ENCODE data around the gene CEP112. TPM values are rescaled to one million over a fixed set of nuclear protein-coding genes. Genes with fewer than 3 reads are reported as not detected.

Gene CEP112
- total and polyA plus RNA-seq, 2 of the 13 experiments (the other 11 are each of a cell fraction or from before 2014, with no cell fraction given): 1.2 to 3.4 TPM

DNA sequence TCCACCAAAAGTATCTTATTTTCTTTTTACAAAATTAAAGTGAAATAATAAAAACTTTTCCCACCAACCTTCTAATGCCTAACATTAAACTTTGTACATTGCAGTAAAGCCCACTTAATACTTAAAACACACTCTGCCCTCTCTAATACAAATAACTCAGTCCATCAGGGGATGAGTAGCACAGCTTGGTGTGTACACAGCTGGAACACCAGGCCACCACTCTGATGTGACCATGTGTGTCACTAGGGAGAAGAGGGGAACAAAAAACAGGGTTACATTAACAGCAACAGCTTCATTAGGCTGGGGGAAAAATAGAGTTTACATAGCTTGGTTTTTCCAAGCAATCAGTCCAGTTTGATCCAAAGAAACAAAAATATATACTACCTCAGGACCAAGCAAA is 295.0 kb downstream of the CEP112 start:
- DNase-seq (ENCODE audit: low spot score): no peak
- H3K4me1 ChIP-seq (ENCODE audit: insufficient read depth, low read length): no peaks in the 10 kb centered on the region
- POLR2A ChIA-PET: no interaction called here
- no peaks in the 10 kb centered on the region for H3K27me3 ChIP-seq (ENCODE audit: control insufficient read depth in 1 of 2, insufficient read depth in 2 of 2, low read length in 2 of 2)
- no peak overlapping the region for H3K4me2 ChIP-seq (ENCODE audit: low read depth, low read length)
- CTCF ChIA-PET (ENCODE audit: low intra/inter-chr PET ratio, low total read pairs): no interaction called here
- intact Hi-C loops (cut with micrococcal nuclease; ENCODE audit: unreplicated experiment) (no loop called here), in situ Hi-C loops (cut with HindIII; ENCODE audit: extremely low pct_ligation_motif_present, low pct_unique_long_range_greater_than_20kb) (no loop called here)
- no TSS peak for BruUV-seq (replicated peaks)
- ATAC-seq: no peak
- no peaks in the 10 kb centered on the region for H3K9me3 ChIP-seq (ENCODE audit: low read length)
- no peaks in the 10 kb centered on the region for H4K20me1 ChIP-seq (ENCODE audit: insufficient read depth, low read length)
- no peak for FAIRE-seq
- no peaks in the 10 kb centered on the region for H3K36me3 ChIP-seq (replicated peaks in 1 of 2; ENCODE audit: control insufficient read depth in 1 of 2, insufficient read depth in 2 of 2, low read length in 2 of 2)
- H3K79me2 ChIP-seq (ENCODE audit: insufficient read depth, low read length): no peaks in the 10 kb centered on the region
- no peak overlapping the region for H3K4me3 ChIP-seq (replicated peaks in 1 of 3; ENCODE audit: insufficient read depth in 1 of 3, low read depth in 2 of 3, low read length in 3 of 3)
- no peak overlapping the region for H2AFZ ChIP-seq (ENCODE audit: low read length)
- TF ChIP-seq, protein P1, sequence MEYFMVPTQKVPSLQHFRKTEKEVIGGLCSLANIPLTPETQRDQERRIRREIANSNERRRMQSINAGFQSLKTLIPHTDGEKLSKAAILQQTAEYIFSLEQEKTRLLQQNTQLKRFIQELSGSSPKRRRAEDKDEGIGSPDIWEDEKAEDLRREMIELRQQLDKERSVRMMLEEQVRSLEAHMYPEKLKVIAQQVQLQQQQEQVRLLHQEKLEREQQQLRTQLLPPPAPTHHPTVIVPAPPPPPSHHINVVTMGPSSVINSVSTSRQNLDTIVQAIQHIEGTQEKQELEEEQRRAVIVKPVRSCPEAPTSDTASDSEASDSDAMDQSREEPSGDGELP (IDR thresholded peaks at IDR 0.05; ENCODE audit: borderline replicate concordance, low read depth): 0 out of 2 replicates have a peak, but pooled peaks have one; percentile 21
- TF ChIP-seq CERS6 (CRISPR knock-in tag; IDR thresholded peaks at IDR 0.05): no peak
- TF ChIP-seq FOXA1 (IDR thresholded peaks at IDR 0.05): no peak
- TF ChIP-seq FOXA1 (CRISPR knock-in tag; IDR thresholded peaks at IDR 0.05): peak; percentile 55
- TF ChIP-seq TEAD3 (CRISPR knock-in tag; optimal IDR thresholded peaks at IDR 0.05; ENCODE audit: borderline replicate concordance): no peak
- H3K27ac ChIP-seq (ENCODE audit: extremely low read length, insufficient read depth, low read length): no peak overlapping the region
- no peak overlapping the region for H3K9ac ChIP-seq (ENCODE audit: insufficient read depth, low read depth, low read length)

DNA sequence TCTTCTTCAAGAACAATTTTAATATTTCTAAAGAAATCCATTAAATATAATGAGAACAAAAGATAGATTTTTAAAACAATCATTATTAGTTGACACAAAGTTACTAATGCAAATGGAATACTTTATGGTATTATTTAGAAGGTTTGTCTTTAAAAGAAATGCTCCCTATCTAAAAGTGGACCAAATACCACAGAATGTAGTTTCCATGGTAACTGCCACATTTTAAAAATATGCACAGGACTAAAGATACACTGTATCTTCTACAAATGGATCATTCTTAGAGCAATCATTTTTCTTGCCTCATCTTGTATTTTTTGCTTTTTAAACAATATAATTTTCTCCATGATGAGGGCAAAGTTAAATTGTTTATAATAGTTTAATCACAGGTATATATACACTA is 296.0 kb downstream of the CEP112 start:
- ATAC-seq (no peak), FAIRE-seq (no peak), DNase-seq (ENCODE audit: low spot score) (no peak)
- Histone ChIP-seq H3K4me2 (ENCODE audit: low read depth, low read length) (no peak overlapping the region), H3K79me2 (ENCODE audit: insufficient read depth, low read length) (no peaks in the 10 kb centered on the region), H4K20me1 (ENCODE audit: insufficient read depth, low read length) (no peaks in the 10 kb centered on the region), H3K27ac (ENCODE audit: extremely low read length, insufficient read depth, low read length) (no peak overlapping the region), H3K9ac (ENCODE audit: insufficient read depth, low read depth, low read length) (no peak overlapping the region), H3K4me1 (ENCODE audit: insufficient read depth, low read length) (no peaks in the 10 kb centered on the region), H3K27me3 (ENCODE audit: control insufficient read depth in 1 of 2, insufficient read depth in 2 of 2, low read length in 2 of 2) (no peaks in the 10 kb centered on the region), H3K4me3 (replicated peaks in 1 of 3; ENCODE audit: insufficient read depth in 1 of 3, low read depth in 2 of 3, low read length in 3 of 3) (no peak overlapping the region), H3K9me3 (ENCODE audit: low read length) (no peaks in the 10 kb centered on the region), H2AFZ (ENCODE audit: low read length) (no peak overlapping the region), H3K36me3 (replicated peaks in 1 of 2; ENCODE audit: control insufficient read depth in 1 of 2, insufficient read depth in 2 of 2, low read length in 2 of 2) (no peaks in the 10 kb centered on the region)
- ChIA-PET POLR2A (no interaction called here), CTCF (ENCODE audit: low intra/inter-chr PET ratio, low total read pairs) (no interaction called here)
- in situ Hi-C loops (cut with HindIII; ENCODE audit: extremely low pct_ligation_motif_present, low pct_unique_long_range_greater_than_20kb) (no loop called here), intact Hi-C loops (cut with micrococcal nuclease; ENCODE audit: unreplicated experiment) (no loop called here)
- no peak for TF ChIP-seq ZNF367 (CRISPR knock-in tag; IDR thresholded peaks at IDR 0.05; ENCODE audit: borderline replicate concordance)
- TF ChIP-seq PRMT3 (CRISPR knock-in tag; IDR thresholded peaks at IDR 0.05; ENCODE audit: borderline replicate concordance, low read depth): no peak
- TF ChIP-seq GABPB1 (CRISPR knock-in tag; IDR thresholded peaks at IDR 0.05): no peak
- TF ChIP-seq CREM (IDR thresholded peaks at IDR 0.05): no peak
- TF ChIP-seq CREM (CRISPR knock-in tag; IDR thresholded peaks at IDR 0.05): no peak
- TF ChIP-seq AHR (CRISPR knock-in tag; IDR thresholded peaks at IDR 0.05): no peak
- BruUV-seq (replicated peaks): no TSS peak

Data from HepG2 (cell line).